HG03460 (cell line): Measurements from ENCODE around the gene ALG5.

ENCODE experiments used
- ATAC-seq: cut with Tn5 transposase; IDR thresholded peaks from one replicate; pipeline ENCODE4 v1.9.1; 2021; ENCODE audit not compliant: unreplicated experiment

Gene ALG5, protein sequence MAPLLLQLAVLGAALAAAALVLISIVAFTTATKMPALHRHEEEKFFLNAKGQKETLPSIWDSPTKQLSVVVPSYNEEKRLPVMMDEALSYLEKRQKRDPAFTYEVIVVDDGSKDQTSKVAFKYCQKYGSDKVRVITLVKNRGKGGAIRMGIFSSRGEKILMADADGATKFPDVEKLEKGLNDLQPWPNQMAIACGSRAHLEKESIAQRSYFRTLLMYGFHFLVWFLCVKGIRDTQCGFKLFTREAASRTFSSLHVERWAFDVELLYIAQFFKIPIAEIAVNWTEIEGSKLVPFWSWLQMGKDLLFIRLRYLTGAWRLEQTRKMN

GRCh38 chr13:36999054-36999714, at the start of gene ALG5:
TSS of gene ALG5 (minus strand) at chr13:36999340. CDS start at chr13:36999300, 40 bp downstream.
- ATAC-seq = peak; percentile 59

DNA sequence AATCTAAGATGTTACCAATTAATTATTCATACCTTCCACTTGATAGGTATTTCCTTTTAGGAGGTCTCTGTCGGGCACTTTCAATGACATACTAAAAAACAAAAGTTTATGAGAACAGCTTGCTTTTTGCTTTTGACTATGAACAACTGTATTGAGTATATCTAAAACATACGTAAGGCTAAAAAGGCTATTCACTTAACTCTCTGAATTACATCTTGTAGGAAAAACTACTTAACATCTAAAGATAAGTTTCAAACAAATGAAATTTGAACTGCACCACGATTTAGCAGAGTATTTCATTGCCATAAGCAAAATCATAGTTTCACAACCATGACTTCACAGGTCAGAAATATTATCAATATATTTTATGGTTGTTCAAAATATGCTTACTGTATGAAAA, 48.7 kb upstream of the ALG5 start:
- ATAC-seq = no peak

DNA sequence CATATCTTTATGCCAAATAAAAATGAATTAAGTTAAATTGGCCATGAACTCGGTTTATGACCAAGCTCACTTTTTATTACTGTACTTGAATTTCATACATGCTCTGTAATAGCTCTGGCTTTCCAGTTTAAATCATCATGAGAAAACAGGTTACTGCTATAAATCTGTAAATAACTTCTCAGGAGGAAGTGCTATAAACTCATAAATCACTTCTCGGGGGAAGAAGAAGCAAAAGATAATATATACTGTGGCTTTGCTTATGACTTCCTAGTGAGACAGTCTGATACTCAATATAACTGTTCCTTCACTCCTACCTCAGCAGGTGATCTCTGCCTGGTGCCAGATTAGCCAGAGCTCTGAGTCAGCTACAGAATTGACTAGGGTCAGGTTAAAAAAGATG, 47.9 kb upstream of the ALG5 start:
- ATAC-seq = no peak

DNA sequence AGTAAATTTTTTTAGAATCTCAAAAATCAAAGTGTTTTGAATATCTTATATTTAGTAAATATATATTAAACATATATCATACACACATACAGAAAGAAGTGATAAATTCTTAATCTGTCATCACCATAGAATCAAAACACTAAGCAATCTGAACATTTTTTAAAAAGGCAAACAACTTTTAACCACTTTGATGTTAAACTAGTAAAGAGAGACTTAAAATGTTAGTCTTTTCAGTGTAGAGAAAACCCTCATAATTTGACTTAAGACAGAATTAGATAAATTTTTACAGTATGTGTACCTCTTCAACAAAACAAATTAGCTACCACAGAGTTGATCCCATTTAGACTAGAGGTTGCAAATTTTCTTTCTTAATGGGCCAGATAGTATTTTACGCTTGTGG, 46.9 kb upstream of the ALG5 start:
- no peak for ATAC-seq

- ATAC-seq = no peak
Observed at GRCh38 chr13:37040789-37041188, 41.6 kb upstream of the ALG5 start.

- ATAC-seq = no peak
Observed at GRCh38 chr13:37039896-37040295, 40.8 kb upstream of the ALG5 start.

DNA sequence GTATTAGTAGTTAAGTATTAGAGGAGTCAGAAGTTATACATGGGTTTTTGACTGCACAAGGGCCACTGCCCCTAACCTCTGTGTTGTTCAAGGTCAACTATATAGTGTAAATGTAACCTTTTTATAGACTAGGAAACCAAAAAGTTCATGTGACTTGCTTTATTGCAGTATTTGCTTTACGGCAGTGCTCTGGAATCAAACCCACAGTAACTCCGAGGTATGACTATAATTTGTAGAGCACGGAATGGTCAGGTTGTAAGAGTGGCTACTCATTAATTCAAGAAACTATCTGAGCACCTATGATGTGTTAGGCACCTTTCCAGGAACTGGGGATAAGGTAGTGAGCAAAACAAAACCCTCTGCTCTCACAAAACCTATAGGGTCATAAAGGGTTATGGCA, 38.1 kb upstream of the ALG5 start:
- ATAC-seq = no peak

- no peak for ATAC-seq
Observed at GRCh38 chr13:37029617-37030016, 30.5 kb upstream of the ALG5 start.

GRCh38 chr13:37027639-37028038, 28.5 kb upstream of the ALG5 start:
- no peak for ATAC-seq

- ATAC-seq = no peak
Observed at GRCh38 chr13:37026771-37027170, 27.6 kb upstream of the ALG5 start.

- ATAC-seq = no peak
Observed at GRCh38 chr13:37023871-37024270, 24.7 kb upstream of the ALG5 start.

- no peak for ATAC-seq
Observed at GRCh38 chr13:37014609-37015008, 15.5 kb upstream of the ALG5 start.

- no peak for ATAC-seq
Observed at GRCh38 chr13:37011788-37012187, 12.6 kb upstream of the ALG5 start.

DNA sequence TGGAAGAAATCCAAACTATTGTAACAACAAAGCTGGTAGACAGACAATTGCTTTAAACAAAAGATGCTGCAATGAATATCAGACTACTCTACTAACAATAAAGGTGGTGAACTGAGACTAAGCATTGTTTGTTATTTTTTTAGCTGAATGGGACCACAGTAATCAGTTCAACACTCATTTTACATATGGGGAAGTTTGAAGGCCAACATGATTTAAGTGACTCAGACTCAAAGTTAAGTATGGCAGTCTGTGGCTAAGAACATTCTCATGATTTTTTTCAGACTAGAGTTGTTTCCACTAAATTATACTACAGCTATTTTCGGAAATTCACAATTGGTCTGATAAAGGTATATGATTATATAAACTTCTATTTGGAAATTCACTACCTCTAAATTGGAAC, 11.9 kb upstream of the ALG5 start:
- ATAC-seq = no peak

GRCh38 chr13:37010424-37010823, 11.3 kb upstream of the ALG5 start:
- ATAC-seq = no peak

DNA sequence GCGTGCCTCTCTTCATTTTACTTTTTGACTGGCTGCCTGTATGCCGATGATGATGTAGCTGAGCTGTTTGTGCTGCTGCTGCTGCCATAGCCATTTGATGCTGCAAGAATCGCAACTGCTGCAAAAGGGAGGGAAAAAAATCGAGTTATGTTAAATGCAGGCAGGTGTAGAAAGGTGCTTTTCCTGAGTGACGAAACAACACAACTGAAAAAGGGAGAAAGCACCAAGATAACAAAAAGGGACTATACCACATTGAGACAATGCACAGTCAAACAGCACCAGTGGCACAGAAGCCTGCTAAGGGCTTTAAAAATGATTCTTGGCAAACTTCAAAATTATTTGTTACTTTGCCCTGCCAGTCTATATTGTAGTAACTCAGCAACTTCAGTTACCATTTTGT, 10.6 kb upstream of the ALG5 start:
- no peak for ATAC-seq

- no peak for ATAC-seq
Observed at GRCh38 chr13:37001921-37002250, 2.7 kb upstream of the ALG5 start.

DNA sequence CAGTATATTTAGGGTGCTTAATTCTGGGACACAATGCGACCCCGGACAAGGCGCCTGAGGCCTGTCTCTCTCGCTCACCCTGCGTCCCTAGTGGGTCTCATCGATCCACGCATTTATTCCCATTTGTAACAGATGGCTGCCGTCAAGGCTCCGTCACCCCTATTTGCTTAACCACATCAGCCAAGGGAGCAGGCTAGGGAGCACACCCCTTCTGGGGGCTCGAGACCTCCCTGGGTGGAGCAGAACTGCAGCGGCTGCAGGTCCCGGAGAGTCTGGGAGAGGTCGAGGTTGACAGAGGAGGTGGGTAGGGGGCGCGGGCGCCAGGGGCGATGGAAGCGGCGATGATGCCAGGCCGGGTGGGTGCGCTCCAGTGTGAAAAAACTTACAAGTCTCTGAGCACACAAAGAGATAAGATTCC, 507 bp downstream of the ALG5 start:
- ATAC-seq = no peak

GRCh38 chr13:36997716-36998427, 1.3 kb downstream of the ALG5 start:
- ATAC-seq = no peak

GRCh38 chr13:36992362-36992761, 6.8 kb downstream of the ALG5 start:
- ATAC-seq = no peak

DNA sequence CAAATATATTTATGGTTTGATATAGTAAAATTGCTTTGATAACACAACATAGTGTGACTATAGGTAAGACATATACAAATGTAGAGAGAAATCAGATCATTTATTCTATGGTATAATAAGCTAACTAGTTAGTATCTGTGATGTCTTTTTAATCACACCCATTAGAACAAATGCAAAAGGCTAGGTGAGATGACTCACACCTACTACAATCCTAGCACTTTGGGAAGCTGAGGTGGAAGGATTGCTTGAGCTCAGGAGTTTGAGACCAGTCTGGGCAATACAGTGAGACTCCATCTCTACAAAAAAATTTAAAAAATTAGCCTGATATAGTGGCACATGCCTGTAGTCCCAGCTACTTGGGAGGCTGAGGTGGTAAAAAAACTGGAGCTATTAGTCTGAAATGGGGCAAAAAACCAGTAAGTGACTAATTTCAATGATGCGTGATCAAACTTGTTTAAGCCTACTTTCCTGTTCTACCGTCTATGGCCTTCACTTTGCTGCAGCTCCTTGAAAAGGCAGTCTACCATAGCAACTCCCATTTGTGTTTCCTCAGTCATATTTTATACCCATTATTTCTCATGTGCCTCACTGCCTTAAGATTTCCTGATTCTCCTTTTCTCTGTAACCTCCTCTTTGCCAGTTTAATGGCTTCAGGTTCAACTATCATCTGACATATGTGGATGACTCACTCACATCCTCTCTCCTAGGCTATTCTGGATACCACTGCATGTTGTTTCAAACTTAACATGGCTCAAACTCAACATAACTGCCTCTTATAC, 12.5 kb downstream of the ALG5 start:
- no peak for ATAC-seq
